HG03378 (cell line): Measurements from ENCODE around the gene GLTP.

Source experiments
- ATAC-seq: cut with Tn5 transposase; IDR thresholded peaks from one replicate; pipeline ENCODE4 v1.9.1; 2021; ENCODE audit warnings: mild to moderate bottlenecking, moderate library complexity; ENCODE audit not compliant: unreplicated experiment

Gene GLTP

GRCh38 chr12:109824731-109825130, 55.6 kb downstream of the GLTP start:
- ATAC-seq = no peak

- no peak for ATAC-seq
These were observed 57.4 kb downstream of the GLTP start for GRCh38 chr12:109822951-109823411.

- no peak for ATAC-seq
These were observed 57.9 kb downstream of the GLTP start for GRCh38 chr12:109822416-109822815.

GRCh38 chr12:109821968-109822367, 58.4 kb downstream of the GLTP start:
- ATAC-seq = no peak

GRCh38 chr12:109820816-109821381, 59.4 kb downstream of the GLTP start:
- ATAC-seq = no peak

- ATAC-seq = no peak
These were observed 61.3 kb downstream of the GLTP start for GRCh38 chr12:109818905-109819500.

GRCh38 chr12:109818253-109818652, 62.1 kb downstream of the GLTP start:
- no peak for ATAC-seq

- ATAC-seq = no peak
These were observed 62.6 kb downstream of the GLTP start for GRCh38 chr12:109817627-109818231.

GRCh38 chr12:109816870-109817269, 63.5 kb downstream of the GLTP start:
- ATAC-seq = no peak

GRCh38 chr12:109815757-109816617, 64.4 kb downstream of the GLTP start:
- no peak for ATAC-seq

GRCh38 chr12:109815225-109815624, 65.1 kb downstream of the GLTP start:
- no peak for ATAC-seq

GRCh38 chr12:109814600-109815150, 65.7 kb downstream of the GLTP start:
- no peak for ATAC-seq

GRCh38 chr12:109813810-109814416, 66.4 kb downstream of the GLTP start:
- no peak for ATAC-seq

GRCh38 chr12:109811624-109811995, 68.7 kb downstream of the GLTP start:
- ATAC-seq = no peak

- no peak for ATAC-seq
These were observed 69.3 kb downstream of the GLTP start for GRCh38 chr12:109810954-109811623.

- no peak for ATAC-seq
These were observed 71.3 kb downstream of the GLTP start for GRCh38 chr12:109808876-109809646.

GRCh38 chr12:109807954-109808643, 72.2 kb downstream of the GLTP start:
- ATAC-seq = no peak

- ATAC-seq = no peak
These were observed 75.2 kb downstream of the GLTP start for GRCh38 chr12:109804820-109805761.
